DOHH2 (cell line): Measurements from ENCODE around the gene NINJ1.

Experiments used
- CTCF ChIP-seq: fragments of 200-600 bp; sonication (generic); IDR thresholded peaks from one replicate; pipeline ENCODE4 v1.5.1; 2014; ENCODE audit warnings: antibody characterized with exemption, mild to moderate bottlenecking, low read depth, low read length; ENCODE audit not compliant: poor library complexity, severe bottlenecking
- EZH2phosphoT487 ChIP-seq: fragments of 200-600 bp; sonication (generic); IDR thresholded peaks from 2 replicates; pipeline ENCODE4 v1.6.1; 2017; ENCODE audit warnings: borderline replicate concordance, mild to moderate bottlenecking, antibody characterized with exemption, low read length, moderate library complexity, mixed read lengths

GRCh38 chr9:93167838-93168237 is 33.8 kb upstream of the NINJ1 start:
- no peak for TF ChIP-seq CTCF
- TF ChIP-seq EZH2phosphoT487, result no peak
